Stomach (tissue), 9 donors: Measurements from ENCODE around the gene PLP2. TPM values are rescaled to one million over a fixed set of nuclear protein-coding genes. Genes with fewer than 3 reads are reported as not detected.
A peak's percentile ranks its signal among the peaks of the same experiment; 100 is the strongest.

Source experiments
- DNase-seq, 2 donors: peaks; one replicate each; pipeline versions ENCODE4 v3.0.0 to v3.0.0-alpha.2; 2013 to 2019
- H3K27ac ChIP-seq, 5 donors: fragments of 200-600 bp in 4 of 5; sonication (generic) in 4 of 5; one replicate each; pipeline ENCODE4 v1.5.1; 2013 to 2019; ENCODE audit warnings: mild to moderate bottlenecking in 1 of 5, moderate library complexity in 1 of 5
- H3K27me3 ChIP-seq, 3 donors: fragments of 200-600 bp; sonication (generic); one replicate each; pipeline ENCODE4 v1.5.1; 2017 to 2019; ENCODE audit warnings: mixed run types in 1 of 3
- H3K36me3 ChIP-seq, 4 donors: fragments of 200-600 bp; sonication (generic); 1 replicate in 3 of 4; 2 replicates in 1 of 4; pipeline ENCODE4 v1.5.1; 2016 to 2019
- H3K4me1 ChIP-seq, 4 donors: fragments of 200-600 bp; sonication (generic); one replicate each; pipeline ENCODE4 v1.5.1; 2016 to 2019
- H3K4me3 ChIP-seq, 4 donors: fragments of 200-600 bp; sonication (generic) in 3 of 4; one replicate each; pipeline ENCODE4 v1.5.1; 2016 to 2019; ENCODE audit warnings: mild to moderate bottlenecking in 1 of 4
- H3K9me3 ChIP-seq, 4 donors: fragments of 200-600 bp; sonication (generic); one replicate each; pipeline ENCODE4 v1.5.1; 2016 to 2019
- EP300 ChIP-seq: sonication (generic); formaldehyde crosslinking; IDR thresholded peaks from one replicate; pipeline ENCODE4 v1.6.1; 2017; ENCODE audit warnings: antibody characterized with exemption
- POLR2A ChIP-seq, 4 donors: fragments of 450-650 bp; IDR thresholded peaks; one replicate each; pipeline ENCODE4 v1.6.1; 2016; ENCODE audit warnings: antibody characterized with exemption in 4 of 4, control low read depth in 2 of 4, mild to moderate bottlenecking in 1 of 4, moderate library complexity in 1 of 4
- POLR2AphosphoS5 ChIP-seq, 3 donors: sonication (generic); formaldehyde crosslinking; IDR thresholded peaks; one replicate each; pipeline ENCODE4 v1.6.1; 2016; ENCODE audit warnings: antibody characterized with exemption in 3 of 3
- WGBS, 5 donors: extraction: QIAGEN DNeasy Blood & Tissue Kit in 3 of 5; methylation state at CpG; one replicate each; pipeline versions ENCODE4 v1.1.5 to v1.1.7; 2013 to 2018; 5-methylcytosine and 5-hydroxymethylcytosine counted together
- intact Hi-C: fragments of 100-400 bp; cut with DNase I; formaldehyde crosslinking; loops from one replicate; pipeline ENCODE4 v1.15.1; 2023; ENCODE audit warnings: low total_unique reads
- polyA plus RNA-seq, 3 donors: library from polyadenylated mRNA; stranded (reverse); fragments of 200-250 nt; gene quantifications; one replicate each; pipeline ENCODE4 v1.2.3, GENCODE V29; 2013
- total RNA-seq, 5 donors: library from RNA; depleted of rRNA; stranded (reverse); fragments of >200 nt; gene quantifications; one replicate each; pipeline versions ENCODE4 v1.1.0 to v1.2.3, GENCODE V29; 2014 to 2016
- TF ChIP-seq, protein P1 (sequence below), 7 experiments: fragments of 450-650 bp in 4 of 7; fragments of 200-600 bp in 3 of 7; sonication (generic) in 3 of 7; IDR thresholded peaks; one replicate each; pipeline ENCODE4 v1.5.1; 2016 to 2019; ENCODE audit warnings: antibody characterized with exemption in 7 of 7, control low read depth in 2 of 7, mild to moderate bottlenecking in 1 of 7
- donor health status: healthy with polysubstance abuse.
- donor health status: Bipolar disorder and iron deficiency.
- donor health status: healthy.

The PLP2 gene
- total and polyA plus RNA-seq, 8 donors, result 14.0 to 323 (median 66.6) TPM

DNA sequence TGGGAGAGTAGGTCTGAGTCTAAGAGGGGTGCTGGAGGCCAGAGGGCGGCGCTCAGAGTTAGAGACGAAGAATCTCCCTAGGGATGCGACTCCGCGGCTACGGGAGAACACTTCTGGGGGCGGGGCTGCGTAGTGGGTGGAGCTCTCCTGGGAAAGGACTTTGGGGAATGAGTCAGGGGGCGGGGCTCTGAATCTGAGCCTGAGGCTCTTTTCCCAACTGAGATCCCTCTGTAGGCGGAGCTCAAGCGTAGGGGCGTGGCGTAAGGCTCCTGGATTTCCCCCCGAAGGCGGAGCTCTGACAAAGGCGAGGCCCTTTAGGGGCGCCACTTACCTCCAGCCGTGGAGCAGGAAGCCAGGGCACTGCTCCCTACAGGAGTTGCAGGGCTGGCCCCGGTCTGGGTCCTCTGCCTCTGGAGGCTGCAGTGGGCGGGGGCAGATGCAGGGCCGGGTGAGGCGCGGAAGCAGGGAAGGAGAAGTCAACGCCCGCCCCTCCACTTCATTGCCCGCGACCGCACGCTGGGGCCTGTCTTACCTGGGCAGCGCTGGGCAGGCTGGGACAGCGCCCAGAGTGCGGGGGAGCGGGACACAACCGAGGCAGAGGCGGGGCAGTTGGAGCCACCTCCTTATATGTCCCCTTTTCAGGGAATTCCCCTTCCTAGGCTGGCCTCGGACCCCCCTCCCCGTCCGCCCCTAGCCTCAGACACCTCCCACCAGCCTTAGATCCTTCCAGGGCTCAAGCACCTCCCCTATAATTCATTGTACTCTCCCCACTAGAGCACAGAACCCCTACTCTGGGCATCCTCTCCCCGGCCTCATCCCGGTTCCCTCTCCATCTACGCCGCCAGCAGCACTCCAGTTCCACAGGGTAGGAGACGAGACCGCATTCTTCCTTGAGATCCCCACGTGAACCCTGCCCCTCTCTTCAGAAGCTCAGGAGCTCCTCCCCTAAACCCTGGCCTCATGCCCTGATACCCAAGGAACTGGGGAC is 12.9 kb downstream of the PLP2 start:
- TF ChIP-seq, protein P1, sequence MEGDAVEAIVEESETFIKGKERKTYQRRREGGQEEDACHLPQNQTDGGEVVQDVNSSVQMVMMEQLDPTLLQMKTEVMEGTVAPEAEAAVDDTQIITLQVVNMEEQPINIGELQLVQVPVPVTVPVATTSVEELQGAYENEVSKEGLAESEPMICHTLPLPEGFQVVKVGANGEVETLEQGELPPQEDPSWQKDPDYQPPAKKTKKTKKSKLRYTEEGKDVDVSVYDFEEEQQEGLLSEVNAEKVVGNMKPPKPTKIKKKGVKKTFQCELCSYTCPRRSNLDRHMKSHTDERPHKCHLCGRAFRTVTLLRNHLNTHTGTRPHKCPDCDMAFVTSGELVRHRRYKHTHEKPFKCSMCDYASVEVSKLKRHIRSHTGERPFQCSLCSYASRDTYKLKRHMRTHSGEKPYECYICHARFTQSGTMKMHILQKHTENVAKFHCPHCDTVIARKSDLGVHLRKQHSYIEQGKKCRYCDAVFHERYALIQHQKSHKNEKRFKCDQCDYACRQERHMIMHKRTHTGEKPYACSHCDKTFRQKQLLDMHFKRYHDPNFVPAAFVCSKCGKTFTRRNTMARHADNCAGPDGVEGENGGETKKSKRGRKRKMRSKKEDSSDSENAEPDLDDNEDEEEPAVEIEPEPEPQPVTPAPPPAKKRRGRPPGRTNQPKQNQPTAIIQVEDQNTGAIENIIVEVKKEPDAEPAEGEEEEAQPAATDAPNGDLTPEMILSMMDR (IDR thresholded peaks at IDR 0.05), result no peak
- peak in 2 of 4 donors; percentile 17 to 27 for TF ChIP-seq POLR2A (IDR thresholded peaks at IDR 0.05)
- peak in 2 of 3 donors; percentile 66 to 72 for TF ChIP-seq POLR2AphosphoS5 (IDR thresholded peaks at IDR 0.05)
- TF ChIP-seq EP300, result no peak
- peak overlapping the region; percentile 48 to 58 (median 54) for H3K4me3 ChIP-seq
- H3K4me1 ChIP-seq, result peaks cover 9 to 28% (median 16%) of the 10 kb centered on the region in 4 donors
- peak; percentile 93 to 96 for DNase-seq
- peak overlapping the region; percentile 68 to 86 (median 82) for H3K27ac ChIP-seq
- no peaks in the 10 kb centered on the region for H3K9me3 ChIP-seq
- 6 to 44% (median 23%) methylated on average over 24 to 46 of the region's 46 CpGs for WGBS, 5 donors
- intact Hi-C loops, result no loop called here
- H3K27me3 ChIP-seq, result no peaks in the 10 kb centered on the region
- H3K36me3 ChIP-seq, result peaks cover 4 to 32% (median 22%) of the 10 kb centered on the region in 4 donors

DNA sequence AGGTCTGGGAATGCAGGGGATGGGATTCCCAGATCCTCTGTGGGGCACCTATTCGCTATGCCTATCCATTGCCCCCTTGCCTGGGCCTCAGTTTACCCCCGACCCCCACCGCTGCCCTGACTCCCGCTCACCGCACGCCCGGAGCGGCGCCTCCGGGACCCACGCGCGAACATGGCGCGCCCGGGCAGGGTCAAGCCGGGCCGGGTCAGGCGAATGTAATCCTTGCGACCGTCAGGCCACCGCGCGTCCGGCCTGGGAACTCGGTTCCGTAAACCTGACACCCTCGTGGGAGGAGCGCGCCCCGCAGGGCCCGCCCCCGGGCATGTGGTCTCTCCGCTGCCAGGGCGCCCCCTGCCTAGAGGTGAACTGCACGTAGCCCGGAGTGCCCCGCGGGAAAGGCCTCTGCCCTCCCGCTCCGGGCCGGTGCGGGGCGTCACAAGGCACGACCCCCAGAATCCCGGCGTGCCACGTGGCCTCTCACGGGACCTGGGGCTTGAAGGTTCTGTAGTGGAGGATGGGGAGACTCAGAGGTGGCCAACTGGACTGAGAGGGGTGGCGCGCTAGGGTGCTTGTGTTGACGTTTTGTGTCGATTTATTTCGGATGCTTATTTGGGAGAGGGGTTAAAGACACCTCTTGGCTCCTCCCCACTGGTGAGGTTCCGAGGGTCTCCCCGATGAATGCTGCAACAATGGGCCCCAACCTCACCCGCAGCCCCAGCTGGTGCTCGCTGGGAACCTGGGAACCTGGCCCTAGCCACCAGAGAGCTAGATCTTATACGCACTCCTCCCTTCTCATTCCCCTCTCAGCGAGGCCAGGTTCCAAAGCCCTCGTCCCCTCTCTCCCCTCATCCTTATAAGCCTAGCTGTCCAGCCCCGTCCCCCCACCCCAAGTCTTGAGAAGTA is 14.7 kb downstream of the PLP2 start, which contains the start of gene PRICKLE3:
PRICKLE3 (minus strand) TSS at position 249 of the 903 bp plus-strand sequence; CDS start at position 173, 76 bp downstream.
- Histone ChIP-seq H3K36me3 (peaks cover 4 to 21% (median 15%) of the 10 kb centered on the region in 4 donors), H3K4me1 (peaks cover 9 to 34% (median 20%) of the 10 kb centered on the region in 4 donors), H3K9me3 (peaks cover 0 to 3% (median 1%) of the 10 kb centered on the region in 4 donors), H3K27ac (peak within 1 kb of the TSS; percentile 76 to 87 (median 86)), H3K4me3 (peak within 1 kb of the TSS; percentile 48 to 58 (median 54)), H3K27me3 (no peaks in the 10 kb centered on the region)
- TF ChIP-seq POLR2AphosphoS5 (IDR thresholded peaks at IDR 0.05) (peak in 2 of 3 donors; percentile 67 to 73), POLR2A (IDR thresholded peaks at IDR 0.05) (no peak), EP300 (no peak)
- TF ChIP-seq, protein P1 (IDR thresholded peaks at IDR 0.05), result peak in 2 of 7 experiments; percentile 32 to 42
- peak; percentile 86 to 89 for DNase-seq
- intact Hi-C loops, result no loop called here
- 10 to 48% (median 24%) methylated on average over 15 to 62 of the region's 62 CpGs for WGBS, 5 donors

DNA sequence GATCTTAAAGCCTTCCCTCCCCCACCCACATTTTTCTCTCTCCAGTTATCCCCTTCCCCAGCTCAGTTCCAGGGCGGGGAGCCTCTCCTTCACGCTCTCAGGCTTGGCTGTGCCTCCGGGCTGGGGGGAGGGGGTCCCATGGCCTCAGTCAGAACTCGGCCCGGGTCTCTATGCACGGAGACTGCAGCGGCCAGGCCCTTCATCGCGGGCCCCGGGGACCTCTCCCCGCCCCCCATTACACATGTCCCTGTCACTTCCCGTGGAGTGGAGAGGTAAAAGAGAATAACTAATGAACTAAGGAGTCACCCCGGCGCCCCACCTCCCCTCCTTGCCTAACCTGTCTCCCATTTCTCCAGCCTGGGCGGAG is 15.3 kb downstream of the PLP2 start:
- 57 to 72% (median 64%) methylated on average over 5 to 15 of the region's 15 CpGs for WGBS, 5 donors
- H3K4me3 ChIP-seq, result no peak overlapping the region

More for the DNA sequence above, 15.3 kb downstream of the PLP2 start:
- H3K9me3 ChIP-seq, result peaks cover 0 to 8% (median 3%) of the 10 kb centered on the region in 4 donors
- peaks cover 4 to 17% (median 13%) of the 10 kb centered on the region in 4 donors for H3K36me3 ChIP-seq
- H3K27me3 ChIP-seq, result no peaks in the 10 kb centered on the region
- H3K27ac ChIP-seq, result peak overlapping the region in 4 of 5 donors; percentile 76 to 86 (median 84)
- intact Hi-C loops, result no loop called here
- TF ChIP-seq EP300 (no peak), POLR2AphosphoS5 (IDR thresholded peaks at IDR 0.05) (no peak), POLR2A (IDR thresholded peaks at IDR 0.05) (no peak)
- TF ChIP-seq, protein P1 (IDR thresholded peaks at IDR 0.05), result no peak
- peak in 1 of 2 donors; percentile 32 for DNase-seq
- peaks cover 9 to 35% (median 25%) of the 10 kb centered on the region in 4 donors for H3K4me1 ChIP-seq
